ENCODE results near the gene PAPSS2. TPM values are rescaled to one million over a fixed set of nuclear protein-coding genes. Genes with fewer than 3 reads are reported as not detected.
"Not testable (repeated sequence)": the region's sequence is repeated elsewhere in the genome, so short reads cannot be mapped to it uniquely, and the experiment has no call there.

PAPSS2 gene
- total RNA-seq, 1 donor from 2014 or later: 8.9 TPM

DNA sequence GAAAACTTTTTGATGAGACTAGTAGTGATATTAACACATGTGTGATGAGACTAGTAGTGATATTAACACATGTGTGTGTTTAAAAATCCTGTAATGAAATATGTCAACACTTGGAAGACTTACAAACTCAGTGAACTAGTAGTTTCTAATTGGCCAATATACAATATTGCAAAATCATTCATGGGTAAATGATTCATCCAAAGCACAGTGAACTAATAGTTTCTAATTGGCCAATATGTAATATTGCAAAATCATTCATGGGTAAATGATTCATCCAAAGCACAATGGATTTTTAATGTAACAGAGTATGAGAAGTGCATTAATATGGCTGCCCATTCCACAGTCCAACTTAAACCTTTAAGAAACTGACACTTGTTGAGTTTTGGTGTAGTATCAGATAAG lies 80.6 kb downstream of the PAPSS2 start:
- H3K4me1 ChIP-seq (ENCODE audit: control insufficient read depth in 3 of 3, insufficient read depth in 3 of 3, low read length in 3 of 3): no peaks in the 10 kb centered on the region
- H3K36me3 ChIP-seq (ENCODE audit: control insufficient read depth in 3 of 3, insufficient read depth in 3 of 3, low read length in 3 of 3): no peaks in the 10 kb centered on the region
- H3K9ac ChIP-seq (ENCODE audit: low read depth in 1 of 3, low read length in 3 of 3): no peak overlapping the region
- no peak overlapping the region for H3K4me3 ChIP-seq (ENCODE audit: low read length in 3 of 3)
- H3K27ac ChIP-seq (ENCODE audit: low read depth, low read length): no peak overlapping the region
- H3K9me3 ChIP-seq (ENCODE audit: control insufficient read depth in 3 of 3, low read length in 3 of 3): no peaks in the 10 kb centered on the region
- H3K27me3 ChIP-seq (ENCODE audit: control insufficient read depth in 3 of 3, insufficient read depth in 3 of 3, low read length in 3 of 3): peaks cover 0 to 2% (median 0%) of the 10 kb centered on the region in 3 donors

DNA sequence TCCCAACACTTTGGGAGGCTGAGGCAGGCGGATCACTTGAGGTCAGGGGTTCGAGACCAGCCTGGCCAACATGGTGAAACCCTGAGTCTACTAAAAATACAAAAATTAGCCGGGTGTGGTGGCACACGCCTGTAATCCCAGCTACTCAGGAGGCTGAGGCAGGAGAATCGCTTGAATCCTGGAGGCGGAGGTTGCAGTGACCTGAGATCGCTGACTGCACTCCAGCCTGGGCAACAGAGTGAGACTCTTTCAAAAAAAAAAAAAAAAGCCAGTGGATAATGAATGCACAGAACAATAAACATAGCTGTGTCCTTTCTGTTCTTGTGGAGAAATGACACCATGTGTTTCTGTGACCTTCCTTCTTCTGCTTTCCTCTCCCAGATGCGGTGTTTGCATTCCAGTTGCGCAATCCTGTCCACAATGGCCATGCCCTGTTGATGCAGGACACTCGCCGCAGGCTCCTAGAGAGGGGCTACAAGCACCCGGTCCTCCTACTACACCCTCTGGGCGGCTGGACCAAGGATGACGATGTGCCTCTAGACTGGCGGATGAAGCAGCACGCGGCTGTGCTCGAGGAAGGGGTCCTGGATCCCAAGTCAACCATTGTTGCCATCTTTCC lies 83.4 kb downstream of the PAPSS2 start:
- not testable (repeated sequence) for H3K27me3 ChIP-seq (ENCODE audit: control insufficient read depth in 3 of 3, insufficient read depth in 3 of 3, low read length in 3 of 3); H3K4me3 ChIP-seq (ENCODE audit: low read length in 3 of 3); H3K9me3 ChIP-seq (ENCODE audit: control insufficient read depth in 3 of 3, low read length in 3 of 3); H3K4me1 ChIP-seq (ENCODE audit: control insufficient read depth in 3 of 3, insufficient read depth in 3 of 3, low read length in 3 of 3); H3K36me3 ChIP-seq (ENCODE audit: control insufficient read depth in 3 of 3, insufficient read depth in 3 of 3, low read length in 3 of 3); H3K27ac ChIP-seq (ENCODE audit: low read depth, low read length); H3K9ac ChIP-seq (ENCODE audit: low read depth in 1 of 3, low read length in 3 of 3)

DNA sequence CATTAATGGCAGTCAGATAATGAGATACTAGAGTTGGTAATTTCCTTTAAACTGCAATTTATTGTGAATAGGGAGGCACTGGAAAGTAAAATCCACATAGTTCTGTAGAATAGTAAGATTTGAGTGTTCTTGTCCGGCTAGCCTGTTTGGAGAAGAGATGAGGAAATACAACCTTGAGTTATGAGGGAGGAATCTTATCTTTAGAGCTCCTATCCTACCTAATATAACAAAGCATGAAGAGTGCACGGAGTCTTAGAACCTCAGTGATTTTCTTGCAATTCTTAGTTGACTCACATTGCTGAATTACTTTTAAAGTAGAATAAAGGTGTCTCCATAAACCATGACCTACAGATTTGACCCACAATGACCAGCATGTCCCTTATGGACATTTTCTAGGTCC lies 84.9 kb downstream of the PAPSS2 start:
- Histone ChIP-seq H3K4me1 (ENCODE audit: control insufficient read depth in 3 of 3, insufficient read depth in 3 of 3, low read length in 3 of 3) (no peaks in the 10 kb centered on the region), H3K27ac (ENCODE audit: low read depth, low read length) (no peak overlapping the region), H3K36me3 (ENCODE audit: control insufficient read depth in 3 of 3, insufficient read depth in 3 of 3, low read length in 3 of 3) (peaks cover 0 to 2% (median 0%) of the 10 kb centered on the region in 3 donors), H3K27me3 (ENCODE audit: control insufficient read depth in 3 of 3, insufficient read depth in 3 of 3, low read length in 3 of 3) (no peaks in the 10 kb centered on the region), H3K4me3 (ENCODE audit: low read length in 3 of 3) (no peak overlapping the region), H3K9ac (ENCODE audit: low read depth in 1 of 3, low read length in 3 of 3) (no peak overlapping the region), H3K9me3 (ENCODE audit: control insufficient read depth in 3 of 3, low read length in 3 of 3) (no peaks in the 10 kb centered on the region)

DNA sequence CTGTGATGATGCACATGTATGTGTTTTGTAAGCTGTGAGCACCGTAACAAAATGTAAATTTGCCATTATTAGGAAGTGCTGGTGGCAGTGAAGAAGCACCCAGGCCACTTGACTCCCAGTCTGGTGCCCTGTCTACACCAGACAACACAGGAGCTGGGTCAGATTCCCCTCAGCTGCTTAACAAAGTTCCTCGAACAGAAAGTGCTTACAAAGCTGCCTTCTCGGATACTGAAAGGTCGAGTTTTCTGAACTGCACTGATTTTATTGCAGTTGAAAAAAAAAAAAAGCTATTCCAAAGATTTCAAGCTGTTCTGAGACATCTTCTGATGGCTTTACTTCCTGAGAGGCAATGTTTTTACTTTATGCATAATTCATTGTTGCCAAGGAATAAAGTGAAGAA lies 87.2 kb downstream of the PAPSS2 start:
- H3K36me3 ChIP-seq (ENCODE audit: control insufficient read depth in 3 of 3, insufficient read depth in 3 of 3, low read length in 3 of 3): peaks cover 0 to 2% (median 0%) of the 10 kb centered on the region in 3 donors
- H3K9me3 ChIP-seq (ENCODE audit: control insufficient read depth in 3 of 3, low read length in 3 of 3): no peaks in the 10 kb centered on the region
- no peak overlapping the region for H3K27ac ChIP-seq (ENCODE audit: low read depth, low read length)
- H3K4me1 ChIP-seq (ENCODE audit: control insufficient read depth in 3 of 3, insufficient read depth in 3 of 3, low read length in 3 of 3): no peaks in the 10 kb centered on the region
- no peaks in the 10 kb centered on the region for H3K27me3 ChIP-seq (ENCODE audit: control insufficient read depth in 3 of 3, insufficient read depth in 3 of 3, low read length in 3 of 3)
- H3K4me3 ChIP-seq (ENCODE audit: low read length in 3 of 3): no peak overlapping the region
- H3K9ac ChIP-seq (ENCODE audit: low read depth in 1 of 3, low read length in 3 of 3): no peak overlapping the region

DNA sequence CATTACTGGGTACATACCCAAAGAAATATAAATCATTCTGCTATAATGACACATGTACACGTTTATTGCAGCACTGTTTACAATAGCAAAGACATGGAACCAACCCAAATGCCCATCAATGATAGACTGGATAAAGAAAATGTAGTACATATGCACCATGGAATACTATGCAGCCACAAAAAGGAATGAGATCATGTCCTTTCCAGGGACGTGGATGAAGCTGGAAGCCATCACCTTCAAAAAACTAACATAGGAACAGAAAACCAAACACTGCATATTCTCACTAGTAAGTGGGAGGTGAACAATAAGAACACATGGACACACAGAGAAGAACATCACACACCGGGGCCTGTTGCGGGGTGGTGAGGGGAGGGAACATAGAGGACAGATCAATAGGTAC lies 88.6 kb downstream of the PAPSS2 start:
- not testable (repeated sequence) for H3K27ac ChIP-seq (ENCODE audit: low read depth, low read length); H3K9me3 ChIP-seq (ENCODE audit: control insufficient read depth in 3 of 3, low read length in 3 of 3); H3K9ac ChIP-seq (ENCODE audit: low read depth in 1 of 3, low read length in 3 of 3); H3K4me1 ChIP-seq (ENCODE audit: control insufficient read depth in 3 of 3, insufficient read depth in 3 of 3, low read length in 3 of 3); H3K36me3 ChIP-seq (ENCODE audit: control insufficient read depth in 3 of 3, insufficient read depth in 3 of 3, low read length in 3 of 3); H3K27me3 ChIP-seq (ENCODE audit: control insufficient read depth in 3 of 3, insufficient read depth in 3 of 3, low read length in 3 of 3); H3K4me3 ChIP-seq (ENCODE audit: low read length in 3 of 3)

DNA sequence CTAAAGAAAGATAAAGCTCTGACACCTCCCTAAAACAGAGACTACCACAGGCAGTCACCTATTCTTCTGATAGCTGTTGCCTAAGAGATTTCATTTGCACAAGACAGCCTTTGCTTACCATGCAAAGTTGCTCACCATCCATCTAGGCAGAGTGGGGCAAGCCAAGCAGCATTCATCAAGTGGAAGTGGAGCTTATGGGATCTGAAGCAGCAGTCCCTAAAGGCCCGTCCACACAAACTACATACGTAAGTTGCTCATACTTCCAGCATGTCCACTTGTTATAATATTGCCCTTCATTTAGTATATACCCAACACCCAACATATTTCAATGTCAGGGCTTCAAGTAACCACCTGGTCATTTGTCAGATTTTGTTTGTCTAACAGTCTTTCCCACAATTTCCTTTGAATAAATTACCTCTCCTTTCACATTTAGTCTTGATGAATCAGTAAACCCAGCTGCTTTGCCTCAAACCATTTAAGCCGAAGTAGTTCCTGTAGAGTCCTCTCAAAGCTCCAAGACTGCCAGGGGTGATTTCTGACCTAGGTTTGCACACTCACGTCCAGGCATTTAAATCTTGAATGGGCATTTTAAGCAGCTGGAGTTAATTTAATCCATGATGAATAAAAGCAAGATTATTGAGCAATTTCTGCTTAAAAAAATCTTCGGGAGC lies 90.5 kb downstream of the PAPSS2 start:
- Histone ChIP-seq H3K36me3 (ENCODE audit: control insufficient read depth in 3 of 3, insufficient read depth in 3 of 3, low read length in 3 of 3) (peaks cover 3 to 13% (median 8%) of the 10 kb centered on the region in 3 donors), H3K4me1 (ENCODE audit: control insufficient read depth in 3 of 3, insufficient read depth in 3 of 3, low read length in 3 of 3) (no peaks in the 10 kb centered on the region), H3K9me3 (ENCODE audit: control insufficient read depth in 3 of 3, low read length in 3 of 3) (no peaks in the 10 kb centered on the region), H3K27me3 (ENCODE audit: control insufficient read depth in 3 of 3, insufficient read depth in 3 of 3, low read length in 3 of 3) (no peaks in the 10 kb centered on the region), H3K4me3 (ENCODE audit: low read length in 3 of 3) (no peak overlapping the region), H3K9ac (ENCODE audit: low read depth in 1 of 3, low read length in 3 of 3) (no peak overlapping the region), H3K27ac (ENCODE audit: low read depth, low read length) (no peak overlapping the region)

DNA sequence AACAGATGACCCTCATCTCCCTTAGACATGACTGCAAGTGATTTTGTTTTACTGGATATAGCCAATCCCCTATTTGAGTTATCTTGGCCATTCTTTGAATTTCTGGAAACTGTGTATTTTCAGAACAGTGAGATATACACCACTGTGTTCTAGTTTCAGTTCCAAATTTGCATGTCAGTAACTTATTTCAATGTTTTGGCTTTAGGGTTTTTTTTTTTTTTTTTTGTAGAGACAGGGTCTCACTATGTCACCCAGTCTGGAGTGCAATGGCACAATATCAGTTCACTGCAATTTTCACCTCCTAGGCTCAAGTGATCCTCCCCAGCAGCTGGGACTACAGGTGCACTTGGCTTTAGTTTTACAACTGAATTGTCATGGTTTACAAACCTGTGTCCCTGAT lies 91.1 kb downstream of the PAPSS2 start:
- Histone ChIP-seq H3K27ac (ENCODE audit: low read depth, low read length) (no peak overlapping the region), H3K9ac (ENCODE audit: low read depth in 1 of 3, low read length in 3 of 3) (no peak overlapping the region), H3K9me3 (ENCODE audit: control insufficient read depth in 3 of 3, low read length in 3 of 3) (no peaks in the 10 kb centered on the region), H3K36me3 (ENCODE audit: control insufficient read depth in 3 of 3, insufficient read depth in 3 of 3, low read length in 3 of 3) (peaks cover 3 to 14% (median 11%) of the 10 kb centered on the region in 3 donors), H3K4me1 (ENCODE audit: control insufficient read depth in 3 of 3, insufficient read depth in 3 of 3, low read length in 3 of 3) (no peaks in the 10 kb centered on the region), H3K4me3 (ENCODE audit: low read length in 3 of 3) (no peak overlapping the region), H3K27me3 (ENCODE audit: control insufficient read depth in 3 of 3, insufficient read depth in 3 of 3, low read length in 3 of 3) (no peaks in the 10 kb centered on the region)

DNA sequence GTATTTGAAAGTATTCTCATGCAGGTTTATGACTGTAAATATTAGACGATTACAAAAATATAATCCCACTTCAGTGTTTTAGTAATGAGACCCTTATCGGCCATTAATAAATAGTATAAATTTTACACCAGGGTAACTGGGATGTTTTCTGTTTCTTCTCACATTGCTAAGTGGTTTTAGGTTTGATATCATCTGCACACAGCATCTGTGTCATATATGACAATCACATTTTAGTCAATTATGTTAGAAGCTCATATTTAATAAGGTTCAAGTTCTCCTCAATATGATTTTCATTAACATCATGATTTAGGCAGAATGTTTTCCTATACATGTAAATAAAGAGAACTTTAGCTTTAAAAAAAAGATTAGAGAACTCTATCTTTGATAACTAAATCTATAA lies 91.6 kb downstream of the PAPSS2 start:
- H3K4me3 ChIP-seq (ENCODE audit: low read length in 3 of 3): no peak overlapping the region
- peaks cover 6 to 17% (median 14%) of the 10 kb centered on the region in 3 donors for H3K36me3 ChIP-seq (ENCODE audit: control insufficient read depth in 3 of 3, insufficient read depth in 3 of 3, low read length in 3 of 3)
- no peak overlapping the region for H3K9ac ChIP-seq (ENCODE audit: low read depth in 1 of 3, low read length in 3 of 3)

DNA sequence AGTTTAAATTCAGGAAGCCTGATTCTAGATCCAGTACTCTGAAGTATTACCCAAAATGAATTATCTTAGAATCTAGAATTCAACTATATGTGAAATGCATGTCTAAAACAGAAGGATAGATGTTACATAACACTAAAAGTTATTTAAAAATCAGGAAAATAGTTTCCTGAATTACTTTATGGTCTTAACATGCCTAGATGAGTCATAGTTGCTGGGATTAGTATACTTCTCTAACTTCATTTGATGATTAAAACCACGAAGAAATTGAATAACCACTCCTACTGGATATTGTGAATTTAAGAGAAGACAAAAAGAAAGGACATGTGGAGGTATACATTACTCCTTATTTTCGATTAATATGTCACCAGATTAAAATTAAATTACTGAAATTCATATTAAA lies 92.9 kb downstream of the PAPSS2 start:
- Histone ChIP-seq H3K9ac (ENCODE audit: low read depth in 1 of 3, low read length in 3 of 3) (no peak overlapping the region), H3K27me3 (ENCODE audit: control insufficient read depth in 3 of 3, insufficient read depth in 3 of 3, low read length in 3 of 3) (no peaks in the 10 kb centered on the region), H3K9me3 (ENCODE audit: control insufficient read depth in 3 of 3, low read length in 3 of 3) (no peaks in the 10 kb centered on the region), H3K27ac (ENCODE audit: low read depth, low read length) (no peak overlapping the region), H3K4me3 (ENCODE audit: low read length in 3 of 3) (no peak overlapping the region), H3K4me1 (ENCODE audit: control insufficient read depth in 3 of 3, insufficient read depth in 3 of 3, low read length in 3 of 3) (no peaks in the 10 kb centered on the region), H3K36me3 (ENCODE audit: control insufficient read depth in 3 of 3, insufficient read depth in 3 of 3, low read length in 3 of 3) (peaks cover 6 to 21% (median 19%) of the 10 kb centered on the region in 3 donors)

More for the DNA sequence above, 91.6 kb downstream of the PAPSS2 start:
- no peaks in the 10 kb centered on the region for H3K4me1 ChIP-seq (ENCODE audit: control insufficient read depth in 3 of 3, insufficient read depth in 3 of 3, low read length in 3 of 3)
- no peaks in the 10 kb centered on the region for H3K27me3 ChIP-seq (ENCODE audit: control insufficient read depth in 3 of 3, insufficient read depth in 3 of 3, low read length in 3 of 3)
- no peaks in the 10 kb centered on the region for H3K9me3 ChIP-seq (ENCODE audit: control insufficient read depth in 3 of 3, low read length in 3 of 3)
- H3K27ac ChIP-seq (ENCODE audit: low read depth, low read length): no peak overlapping the region

DNA sequence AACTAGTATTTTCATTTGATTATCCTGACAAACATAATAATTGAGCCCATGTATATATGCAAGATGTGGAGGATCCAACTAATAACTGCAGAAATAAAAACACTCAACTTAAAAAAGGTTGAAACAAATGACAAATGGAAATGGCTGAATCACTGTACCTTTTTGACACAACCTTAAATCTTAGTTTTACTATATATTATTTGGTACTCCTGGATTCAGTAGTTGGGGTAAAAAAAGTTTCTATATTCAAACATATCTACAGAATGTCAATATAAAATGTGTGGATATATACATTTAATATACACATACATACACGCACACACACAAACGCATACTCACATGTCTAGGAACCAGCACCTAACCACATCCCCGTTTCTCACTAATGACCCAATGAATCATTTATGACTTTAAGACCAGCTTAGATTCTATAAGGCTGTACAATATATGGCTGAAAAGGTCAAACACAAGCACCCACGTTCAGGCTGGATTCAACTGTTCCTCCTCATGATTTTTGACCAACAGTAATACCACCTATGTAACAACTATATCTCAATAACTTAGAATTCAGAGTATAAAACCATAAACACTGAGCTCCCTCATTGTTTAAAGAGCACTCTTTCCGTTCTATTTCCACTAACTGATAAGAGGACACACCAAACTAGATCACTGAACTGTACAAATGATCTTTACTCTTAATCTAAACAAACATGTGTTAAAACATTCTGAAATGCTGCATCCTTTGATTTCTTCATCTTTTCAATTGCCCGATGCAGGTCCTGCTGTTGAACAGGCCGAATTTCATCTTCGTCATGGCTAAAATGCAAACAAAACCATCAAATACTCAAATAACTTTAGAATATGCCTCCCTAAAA lies 94.6 kb downstream of the PAPSS2 start:
- Histone ChIP-seq H3K4me1 (ENCODE audit: control insufficient read depth in 3 of 3, insufficient read depth in 3 of 3, low read length in 3 of 3) (no peaks in the 10 kb centered on the region), H3K27me3 (ENCODE audit: control insufficient read depth in 3 of 3, insufficient read depth in 3 of 3, low read length in 3 of 3) (no peaks in the 10 kb centered on the region), H3K36me3 (ENCODE audit: control insufficient read depth in 3 of 3, insufficient read depth in 3 of 3, low read length in 3 of 3) (peaks cover 6 to 21% (median 19%) of the 10 kb centered on the region in 3 donors), H3K9ac (ENCODE audit: low read depth in 1 of 3, low read length in 3 of 3) (no peak overlapping the region), H3K9me3 (ENCODE audit: control insufficient read depth in 3 of 3, low read length in 3 of 3) (no peaks in the 10 kb centered on the region), H3K4me3 (ENCODE audit: low read length in 3 of 3) (no peak overlapping the region), H3K27ac (ENCODE audit: low read depth, low read length) (no peak overlapping the region)

All from skeletal muscle tissue (tissue), 4 donors.